ENCODE results near the gene KYAT1.

KYAT1 gene

DNA sequence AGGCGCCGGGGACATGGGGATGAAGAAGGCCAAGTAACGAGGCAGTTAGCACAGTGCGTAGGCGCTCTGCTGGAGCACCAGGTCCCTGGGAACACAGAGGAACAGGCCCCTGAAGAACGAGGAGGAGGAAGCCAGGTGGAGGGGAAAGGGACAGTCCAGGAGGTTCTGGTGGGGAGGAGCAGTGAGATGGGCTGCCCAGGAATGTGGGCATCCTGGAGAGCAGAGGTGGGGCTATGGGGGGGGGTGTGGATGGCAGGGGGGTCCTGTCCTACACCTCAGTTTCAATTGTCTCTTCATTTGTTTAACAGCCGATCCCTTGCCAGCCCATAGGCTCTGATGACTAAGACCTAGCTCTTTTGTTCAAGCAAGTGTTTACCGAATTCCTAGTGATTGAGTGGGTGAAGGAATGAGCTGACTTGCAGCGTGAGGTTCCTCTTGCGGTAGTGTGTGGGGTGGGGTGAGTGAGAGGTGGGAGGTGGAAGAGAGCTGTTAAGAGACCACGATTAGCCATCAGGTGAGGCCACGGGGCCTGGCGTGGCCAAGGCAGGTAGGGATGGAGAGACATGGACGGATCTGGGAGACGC is 30.6 kb upstream of the KYAT1 start:
- Histone ChIP-seq H3K9me3 (ENCODE audit: low read length) (no peaks in the 10 kb centered on the region), H2AFZ (ENCODE audit: low read length) (no peak overlapping the region), H3K36me3 (ENCODE audit: insufficient read depth, low read length) (peaks cover 34% of the 10 kb centered on the region), H3K4me1 (ENCODE audit: insufficient read depth, low read length, severe bottlenecking) (no peaks in the 10 kb centered on the region), H3K4me3 (ENCODE audit: low read depth, low read length, poor library complexity, severe bottlenecking) (no peak overlapping the region), H3F3A (ENCODE audit: insufficient read depth, low read length) (no peaks in the 10 kb centered on the region), H3K9ac (ENCODE audit: low read length) (no peak overlapping the region), H3K9me2 (ENCODE audit: low read depth, low read length) (no peaks in the 10 kb centered on the region), H3K27me3 (ENCODE audit: insufficient read depth, low read length) (no peaks in the 10 kb centered on the region), H4K20me1 (ENCODE audit: insufficient read depth, low read length) (no peaks in the 10 kb centered on the region), H3K4me2 (ENCODE audit: low read length) (no peak overlapping the region), H3K27ac (ENCODE audit: low read depth, low read length, poor library complexity, severe bottlenecking) (no peak overlapping the region), H3K79me2 (ENCODE audit: insufficient read depth, low read length) (no peaks in the 10 kb centered on the region)
- no peak for TF ChIP-seq EZH2 (IDR thresholded peaks at IDR 0.05; ENCODE audit: borderline replicate concordance, low read length)
- TF ChIP-seq, protein P1, sequence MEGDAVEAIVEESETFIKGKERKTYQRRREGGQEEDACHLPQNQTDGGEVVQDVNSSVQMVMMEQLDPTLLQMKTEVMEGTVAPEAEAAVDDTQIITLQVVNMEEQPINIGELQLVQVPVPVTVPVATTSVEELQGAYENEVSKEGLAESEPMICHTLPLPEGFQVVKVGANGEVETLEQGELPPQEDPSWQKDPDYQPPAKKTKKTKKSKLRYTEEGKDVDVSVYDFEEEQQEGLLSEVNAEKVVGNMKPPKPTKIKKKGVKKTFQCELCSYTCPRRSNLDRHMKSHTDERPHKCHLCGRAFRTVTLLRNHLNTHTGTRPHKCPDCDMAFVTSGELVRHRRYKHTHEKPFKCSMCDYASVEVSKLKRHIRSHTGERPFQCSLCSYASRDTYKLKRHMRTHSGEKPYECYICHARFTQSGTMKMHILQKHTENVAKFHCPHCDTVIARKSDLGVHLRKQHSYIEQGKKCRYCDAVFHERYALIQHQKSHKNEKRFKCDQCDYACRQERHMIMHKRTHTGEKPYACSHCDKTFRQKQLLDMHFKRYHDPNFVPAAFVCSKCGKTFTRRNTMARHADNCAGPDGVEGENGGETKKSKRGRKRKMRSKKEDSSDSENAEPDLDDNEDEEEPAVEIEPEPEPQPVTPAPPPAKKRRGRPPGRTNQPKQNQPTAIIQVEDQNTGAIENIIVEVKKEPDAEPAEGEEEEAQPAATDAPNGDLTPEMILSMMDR (IDR thresholded peaks at IDR 0.05; ENCODE audit: low read length): no peak

- H3K9me2 ChIP-seq (ENCODE audit: low read depth, low read length): no peaks in the 10 kb centered on the region
- H3K36me3 ChIP-seq (ENCODE audit: insufficient read depth, low read length): peaks cover 38% of the 10 kb centered on the region
- H2AFZ ChIP-seq (ENCODE audit: low read length): no peak overlapping the region
- no peak overlapping the region for H3K27ac ChIP-seq (ENCODE audit: low read depth, low read length, poor library complexity, severe bottlenecking)
- no peaks in the 10 kb centered on the region for H3K27me3 ChIP-seq (ENCODE audit: insufficient read depth, low read length)
- no peaks in the 10 kb centered on the region for H3K9me3 ChIP-seq (ENCODE audit: low read length)
- H3K4me3 ChIP-seq (ENCODE audit: low read depth, low read length, poor library complexity, severe bottlenecking): no peak overlapping the region
- H3K4me1 ChIP-seq (ENCODE audit: insufficient read depth, low read length, severe bottlenecking): no peaks in the 10 kb centered on the region
- no peaks in the 10 kb centered on the region for H3K79me2 ChIP-seq (ENCODE audit: insufficient read depth, low read length)
- no peaks in the 10 kb centered on the region for H3F3A ChIP-seq (ENCODE audit: insufficient read depth, low read length)
- H3K9ac ChIP-seq (ENCODE audit: low read length): no peak overlapping the region
- no peak for TF ChIP-seq EZH2 (IDR thresholded peaks at IDR 0.05; ENCODE audit: borderline replicate concordance, low read length)
- TF ChIP-seq, protein P1 (IDR thresholded peaks at IDR 0.05; ENCODE audit: low read length): no peak
- no peak overlapping the region for H3K4me2 ChIP-seq (ENCODE audit: low read length)
- no peaks in the 10 kb centered on the region for H4K20me1 ChIP-seq (ENCODE audit: insufficient read depth, low read length)
These were observed 29.8 kb upstream of the KYAT1 start for GRCh38 chr9:128911529-128912035.

- no peak overlapping the region for H3K27ac ChIP-seq (ENCODE audit: low read depth, low read length, poor library complexity, severe bottlenecking)
- no peaks in the 10 kb centered on the region for H3K4me1 ChIP-seq (ENCODE audit: insufficient read depth, low read length, severe bottlenecking)
- no peaks in the 10 kb centered on the region for H3K9me2 ChIP-seq (ENCODE audit: low read depth, low read length)
- no peak overlapping the region for H3K4me2 ChIP-seq (ENCODE audit: low read length)
- H3K27me3 ChIP-seq (ENCODE audit: insufficient read depth, low read length): no peaks in the 10 kb centered on the region
- H3F3A ChIP-seq (ENCODE audit: insufficient read depth, low read length): no peaks in the 10 kb centered on the region
- no peaks in the 10 kb centered on the region for H4K20me1 ChIP-seq (ENCODE audit: insufficient read depth, low read length)
- no peak overlapping the region for H3K4me3 ChIP-seq (ENCODE audit: low read depth, low read length, poor library complexity, severe bottlenecking)
- no peak for TF ChIP-seq EZH2 (IDR thresholded peaks at IDR 0.05; ENCODE audit: borderline replicate concordance, low read length)
- TF ChIP-seq, protein P1 (IDR thresholded peaks at IDR 0.05; ENCODE audit: low read length): no peak
- peaks cover 33% of the 10 kb centered on the region for H3K36me3 ChIP-seq (ENCODE audit: insufficient read depth, low read length)
- no peak overlapping the region for H3K9ac ChIP-seq (ENCODE audit: low read length)
- H2AFZ ChIP-seq (ENCODE audit: low read length): no peak overlapping the region
- H3K9me3 ChIP-seq (ENCODE audit: low read length): no peaks in the 10 kb centered on the region
- H3K79me2 ChIP-seq (ENCODE audit: insufficient read depth, low read length): no peaks in the 10 kb centered on the region
These were observed 29.2 kb upstream of the KYAT1 start for GRCh38 chr9:128910906-128911305.
